ENCODE results near the gene DMRTC1.
"Not testable (repeated sequence)": the region's sequence is repeated elsewhere in the genome, so short reads cannot be mapped to it uniquely, and the experiment has no call there.

DMRTC1 gene

GRCh38 chrX:72943819-72944169 is at the start of gene DMRTC1:
Gene DMRTC1 (minus strand): TSS chrX:72943837. CDS start chrX:72875694, 68,143 bp downstream.
- not testable (repeated sequence) for DNase-seq (ENCODE audit: low read depth in 2 of 2)

GRCh38 chrX:72980894-72981469 is 37.3 kb upstream of the DMRTC1 start:
- DNase-seq (ENCODE audit: low read depth in 2 of 2), result not testable (repeated sequence)

GRCh38 chrX:72974885-72975284 is 31.2 kb upstream of the DMRTC1 start:
- DNase-seq (ENCODE audit: low read depth in 2 of 2), result not testable (repeated sequence)

GRCh38 chrX:72971859-72972258 is 28.2 kb upstream of the DMRTC1 start:
- not testable (repeated sequence) for DNase-seq (ENCODE audit: low read depth in 2 of 2)

- not testable (repeated sequence) for DNase-seq (ENCODE audit: low read depth in 2 of 2)
These were observed 16.3 kb upstream of the DMRTC1 start for GRCh38 chrX:72959971-72960370.

- not testable (repeated sequence) for DNase-seq (ENCODE audit: low read depth in 2 of 2)
These were observed 410 bp downstream of the DMRTC1 start for GRCh38 chrX:72943035-72943818.

GRCh38 chrX:72942272-72942671 is 1.4 kb downstream of the DMRTC1 start:
- DNase-seq (ENCODE audit: low read depth in 2 of 2), result not testable (repeated sequence)

GRCh38 chrX:72937906-72938305 is 5.7 kb downstream of the DMRTC1 start, which contains the start of gene FAM236A:
Gene FAM236A (plus strand): TSS chrX:72938206. CDS start chrX:72938263, 57 bp downstream.
- DNase-seq (ENCODE audit: low read depth in 2 of 2), result not testable (repeated sequence)

- not testable (repeated sequence) for DNase-seq (ENCODE audit: low read depth in 2 of 2)
These were observed 6.7 kb downstream of the DMRTC1 start for GRCh38 chrX:72936882-72937455.

- DNase-seq (ENCODE audit: low read depth in 2 of 2), result not testable (repeated sequence)
These were observed 7.2 kb downstream of the DMRTC1 start for GRCh38 chrX:72936455-72936854.

- DNase-seq (ENCODE audit: low read depth in 2 of 2), result not testable (repeated sequence)
These were observed 11.4 kb downstream of the DMRTC1 start for GRCh38 chrX:72932283-72932682.

- DNase-seq (ENCODE audit: low read depth in 2 of 2), result not testable (repeated sequence)
These were observed 27.5 kb downstream of the DMRTC1 start for GRCh38 chrX:72916096-72916495.

- DNase-seq (ENCODE audit: low read depth in 2 of 2), result not testable (repeated sequence)
These were observed 31.3 kb downstream of the DMRTC1 start, which contains the start of gene FAM236C for GRCh38 chrX:72912315-72912714. Gene FAM236C (plus strand): TSS chrX:72912615. CDS start chrX:72912715, 100 bp downstream.

GRCh38 chrX:72889740-72890139 is 53.9 kb downstream of the DMRTC1 start:
- not testable (repeated sequence) for DNase-seq (ENCODE audit: low read depth in 2 of 2)

GRCh38 chrX:72882898-72883297 is 60.7 kb downstream of the DMRTC1 start:
- DNase-seq (ENCODE audit: low read depth in 2 of 2), result not testable (repeated sequence)

- DNase-seq (ENCODE audit: low read depth in 2 of 2), result not testable (repeated sequence)
These were observed 106.1 kb downstream of the DMRTC1 start for GRCh38 chrX:72837532-72837931.

- not testable (repeated sequence) for DNase-seq (ENCODE audit: low read depth in 2 of 2)
These were observed 112.9 kb downstream of the DMRTC1 start for GRCh38 chrX:72830701-72831100.

All from stimulated activated CD8-positive, alpha-beta memory T cell treated with anti-CD3 and anti-CD28 coated beads, Interleukin-2, amount 100 ng/mL, for 1 hour (primary cell).